GM23248 (cell line): ENCODE results near the gene ZNF208. TPM values are rescaled to one million over a fixed set of nuclear protein-coding genes. Genes with fewer than 3 reads are reported as not detected.

ENCODE experiments used
- DNase-seq: peaks from one replicate; pipeline ENCODE4 v3.0.0-alpha.2; 2015
- H2AFZ ChIP-seq: fragments of 200-600 bp; sonication (generic); 2 replicates; pipeline ENCODE4 v1.6.1; 2016; ENCODE audit warnings: antibody characterized with exemption
- H3F3A ChIP-seq: fragments of 200-600 bp; sonication (generic); 2 replicates; pipeline ENCODE4 v1.6.1; 2016; ENCODE audit warnings: mild to moderate bottlenecking, antibody characterized with exemption, mixed run types; ENCODE audit not compliant: insufficient read depth
- H3K27ac ChIP-seq: fragments of 200-600 bp; sonication (generic); 2 replicates; pipeline ENCODE4 v1.5.1; 2016; ENCODE audit warnings: mild to moderate bottlenecking
- H3K27me3 ChIP-seq: fragments of 200-600 bp; sonication (generic); replicated peaks from 2 replicates; pipeline ENCODE4 v1.6.1; 2016; ENCODE audit warnings: mild to moderate bottlenecking; ENCODE audit not compliant: insufficient read depth
- H3K36me3 ChIP-seq: fragments of 200-600 bp; sonication (generic); 2 replicates; pipeline ENCODE4 v1.6.1; 2016; ENCODE audit warnings: low read depth, mild to moderate bottlenecking
- H3K4me1 ChIP-seq: fragments of 200-600 bp; sonication (generic); 2 replicates; pipeline ENCODE4 v1.6.1; 2016; ENCODE audit warnings: mild to moderate bottlenecking; ENCODE audit not compliant: insufficient read depth
- H3K4me2 ChIP-seq: fragments of 200-600 bp; sonication (generic); one replicate; pipeline ENCODE4 v1.6.1; 2016; ENCODE audit warnings: mild to moderate bottlenecking; ENCODE audit not compliant: unreplicated experiment
- H3K4me3 ChIP-seq: fragments of 200-600 bp; sonication (generic); 2 replicates; pipeline ENCODE4 v1.5.1; 2016; ENCODE audit warnings: mild to moderate bottlenecking
- H3K79me2 ChIP-seq: fragments of 200-600 bp; sonication (generic); 2 replicates; pipeline ENCODE4 v1.6.1; 2016; ENCODE audit warnings: mild to moderate bottlenecking; ENCODE audit not compliant: insufficient read depth
- H3K9ac ChIP-seq: fragments of 200-600 bp; sonication (generic); 2 replicates; pipeline ENCODE4 v1.6.1; 2016; ENCODE audit warnings: mild to moderate bottlenecking
- H3K9me2 ChIP-seq: fragments of 200-600 bp; sonication (generic); 2 replicates; pipeline ENCODE4 v1.6.1; 2016; ENCODE audit warnings: mixed run types, mild to moderate bottlenecking, moderate library complexity; ENCODE audit not compliant: insufficient read depth
- H3K9me3 ChIP-seq: fragments of 200-600 bp; sonication (generic); one replicate; pipeline ENCODE4 v1.6.1; 2017; ENCODE audit warnings: low read depth
- H4K20me1 ChIP-seq: fragments of 200-600 bp; sonication (generic); 2 replicates; pipeline ENCODE4 v1.6.0; 2016; ENCODE audit not compliant: insufficient read depth
- EZH2 ChIP-seq: fragments of 200-600 bp; sonication (generic); IDR thresholded peaks from 2 replicates; pipeline ENCODE4 v1.6.1; 2018; ENCODE audit warnings: antibody characterized with exemption, mild to moderate bottlenecking; ENCODE audit not compliant: insufficient read depth, poor library complexity, severe bottlenecking
- EZH2phosphoT487 ChIP-seq: fragments of 200-600 bp; sonication (generic); IDR thresholded peaks from 2 replicates; pipeline ENCODE4 v1.6.1; 2018; ENCODE audit warnings: antibody characterized with exemption, moderate library complexity, mild to moderate bottlenecking, low read depth; ENCODE audit not compliant: insufficient read depth
- WGBS, 2 experiments: methylation state at CpG; one replicate each; pipeline ENCODE4 v1.1.6; 2015 to 2017; ENCODE audit warnings: low lambda C conversion rate in 2 of 2, low coverage in 1 of 2; ENCODE audit errors: missing lambda C conversion rate in 2 of 2; 5-methylcytosine and 5-hydroxymethylcytosine counted together
- in situ Hi-C: fragments of 300-500 bp; cut with MboI; formaldehyde crosslinking; loops from 2 replicates; pipeline ENCODE4 v1.15.0; 2020
- polyA plus RNA-seq: library from polyadenylated mRNA; unstranded; fragments of >200 nt; fragmentation: Nextera tagmentation; extraction: Ambion mirVana; gene quantifications from 2 replicates; pipeline ENCODE4 v1.2.1, GENCODE V29; 2016
- total RNA-seq: library from RNA; depleted of rRNA; stranded (reverse); fragments of >200 nt; shearing (Covaris generic); gene quantifications from 2 replicates; pipeline ENCODE4 v1.2.3, GENCODE V29; 2014

ZNF208 gene
- total and polyA plus RNA-seq, 2 experiments from 2014 or later = under 0.01 TPM; not detected in 1

DNA sequence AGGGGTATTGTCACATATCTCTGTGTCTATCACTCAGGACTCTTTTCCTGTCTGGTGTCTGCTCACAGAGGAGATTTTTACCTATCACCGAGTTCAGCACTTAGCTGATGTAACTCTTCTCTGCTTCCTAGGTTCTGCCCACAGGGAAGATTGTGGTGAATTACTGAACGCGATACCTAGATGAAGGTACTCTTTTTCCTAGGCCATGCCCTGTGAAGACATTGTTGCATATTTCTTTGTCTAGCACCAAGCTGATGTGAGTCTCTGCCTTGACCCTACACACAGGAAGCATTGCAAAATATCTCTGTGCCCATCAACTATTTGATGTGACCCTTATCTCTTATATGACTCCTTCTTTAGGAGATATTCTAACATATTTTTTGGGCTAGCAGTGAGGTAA lies 102.7 kb downstream of the ZNF208 start:
- H3K27me3 ChIP-seq = no peaks in the 10 kb centered on the region
- DNase-seq = no peak
- no peak overlapping the region for H3K4me2 ChIP-seq
- no peaks in the 10 kb centered on the region for H3F3A ChIP-seq
- WGBS, 2 experiments = 48 to 50% methylated on average over 3 of the region's 3 CpGs
- H3K4me3 ChIP-seq = no peak overlapping the region
- H3K9me2 ChIP-seq = no peaks in the 10 kb centered on the region
- no peak overlapping the region for H3K9ac ChIP-seq
- H3K27ac ChIP-seq = no peak overlapping the region
- H3K4me1 ChIP-seq = no peaks in the 10 kb centered on the region
- no peak overlapping the region for H2AFZ ChIP-seq
- in situ Hi-C loops = no loop called here
- no peaks in the 10 kb centered on the region for H3K79me2 ChIP-seq
- no peaks in the 10 kb centered on the region for H3K9me3 ChIP-seq
- no peaks in the 10 kb centered on the region for H4K20me1 ChIP-seq
- TF ChIP-seq EZH2 (no peak), EZH2phosphoT487 (no peak)
- H3K36me3 ChIP-seq = no peaks in the 10 kb centered on the region

- 26 to 42% methylated on average over 4 of the region's 4 CpGs for WGBS, 2 experiments
- TF ChIP-seq EZH2phosphoT487 (no peak), EZH2 (no peak)
- Histone ChIP-seq H3K79me2 (no peaks in the 10 kb centered on the region), H3K27ac (no peak overlapping the region), H3K4me1 (no peaks in the 10 kb centered on the region), H3K9ac (no peak overlapping the region), H3K9me2 (no peaks in the 10 kb centered on the region), H2AFZ (no peak overlapping the region), H3K36me3 (no peaks in the 10 kb centered on the region), H3K9me3 (no peaks in the 10 kb centered on the region), H3K4me3 (no peak overlapping the region), H3K27me3 (no peaks in the 10 kb centered on the region), H3K4me2 (no peak overlapping the region), H4K20me1 (no peaks in the 10 kb centered on the region), H3F3A (no peaks in the 10 kb centered on the region)
- DNase-seq = no peak
- in situ Hi-C loops = no loop called here
Observed at GRCh38 chr19:21907516-21907915, 103.2 kb downstream of the ZNF208 start.

GRCh38 chr19:21902571-21902970 lies 108.2 kb downstream of the ZNF208 start:
- H3K4me1 ChIP-seq = no peaks in the 10 kb centered on the region
- TF ChIP-seq EZH2phosphoT487 = no peak
- TF ChIP-seq EZH2 = no peak
- DNase-seq = no peak
- no peak overlapping the region for H2AFZ ChIP-seq
- 11 to 17% methylated on average over 1 of the region's 1 CpG for WGBS, 2 experiments
- no peaks in the 10 kb centered on the region for H4K20me1 ChIP-seq
- no peaks in the 10 kb centered on the region for H3K79me2 ChIP-seq
- H3K27me3 ChIP-seq = no peaks in the 10 kb centered on the region
- H3K27ac ChIP-seq = no peak overlapping the region
- no peak overlapping the region for H3K4me2 ChIP-seq
- H3K9me2 ChIP-seq = no peaks in the 10 kb centered on the region
- no peak overlapping the region for H3K4me3 ChIP-seq
- H3K9ac ChIP-seq = no peak overlapping the region
- H3F3A ChIP-seq = no peaks in the 10 kb centered on the region
- no peaks in the 10 kb centered on the region for H3K36me3 ChIP-seq
- in situ Hi-C loops = no loop called here
- no peaks in the 10 kb centered on the region for H3K9me3 ChIP-seq

DNA sequence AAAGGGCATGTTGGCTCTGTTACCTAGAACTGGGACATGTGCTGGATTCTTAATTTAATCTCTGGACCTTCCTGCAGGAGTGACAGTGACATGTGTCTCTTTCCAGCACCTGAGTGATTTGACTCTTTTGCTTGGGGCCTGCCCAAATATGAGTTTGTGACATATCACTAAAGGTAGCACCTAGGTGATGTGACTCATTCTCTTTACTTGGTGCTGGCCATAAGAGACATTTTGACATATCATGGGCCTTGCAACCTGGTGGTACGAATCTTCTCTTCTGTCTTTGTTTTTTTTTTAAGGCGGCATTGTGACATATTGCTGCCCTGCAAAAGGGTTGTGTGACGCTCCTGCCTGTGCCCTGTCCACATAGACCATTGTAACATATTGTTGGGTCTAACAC lies 108.9 kb downstream of the ZNF208 start:
- TF ChIP-seq EZH2phosphoT487 = no peak
- TF ChIP-seq EZH2 = no peak
- H3K9ac ChIP-seq = no peak overlapping the region
- H3K9me2 ChIP-seq = no peaks in the 10 kb centered on the region
- in situ Hi-C loops = no loop called here
- H3F3A ChIP-seq = no peaks in the 10 kb centered on the region
- no peak overlapping the region for H3K4me3 ChIP-seq
- DNase-seq = no peak
- no peak overlapping the region for H2AFZ ChIP-seq
- WGBS, 2 experiments = 4 to 11% methylated on average over 3 of the region's 3 CpGs
- H3K9me3 ChIP-seq = no peaks in the 10 kb centered on the region
- no peak overlapping the region for H3K4me2 ChIP-seq
- H3K27ac ChIP-seq = no peak overlapping the region
- H3K4me1 ChIP-seq = no peaks in the 10 kb centered on the region
- no peaks in the 10 kb centered on the region for H4K20me1 ChIP-seq
- no peaks in the 10 kb centered on the region for H3K79me2 ChIP-seq
- no peaks in the 10 kb centered on the region for H3K36me3 ChIP-seq
- no peaks in the 10 kb centered on the region for H3K27me3 ChIP-seq

- Histone ChIP-seq H3K79me2 (no peaks in the 10 kb centered on the region), H3K27me3 (no peaks in the 10 kb centered on the region), H3K9ac (no peak overlapping the region), H3K4me2 (no peak overlapping the region), H3K4me3 (no peak overlapping the region), H3K9me3 (no peaks in the 10 kb centered on the region), H3K9me2 (no peaks in the 10 kb centered on the region), H3K4me1 (no peaks in the 10 kb centered on the region), H3K27ac (no peak overlapping the region), H4K20me1 (no peaks in the 10 kb centered on the region), H3F3A (no peaks in the 10 kb centered on the region), H3K36me3 (no peaks in the 10 kb centered on the region), H2AFZ (no peak overlapping the region)
- 23 to 39% methylated on average over 1 of the region's 1 CpG for WGBS, 2 experiments
- in situ Hi-C loops = no loop called here
- TF ChIP-seq EZH2 = no peak
- no peak for TF ChIP-seq EZH2phosphoT487
- DNase-seq = no peak
Observed at GRCh38 chr19:21900401-21900800, 110.3 kb downstream of the ZNF208 start.
